Psoas muscle (tissue), 8 donors: ENCODE results near the gene DOCK1. TPM values are rescaled to one million over a fixed set of nuclear protein-coding genes. Genes with fewer than 3 reads are reported as not detected.
A peak's percentile ranks its signal among the peaks of the same experiment; 100 is the strongest.

ENCODE experiments used
- ATAC-seq, 4 donors: fragments of 200-7000 bp; cut with Tn5 transposase; one replicate each; pipeline ENCODE4 v1.9.1; 2020; ENCODE audit warnings: moderate library complexity in 3 of 4, mild to moderate bottlenecking in 2 of 4
- DNase-seq, 2 donors: peaks; one replicate each; pipeline ENCODE4 v3.0.0-alpha.2; 2020
- H3K27ac ChIP-seq: fragments of 200-600 bp; one replicate; pipeline ENCODE4 v1.8.0; 2022
- H3K27me3 ChIP-seq, 3 donors: fragments of 200-600 bp in 1 of 3; one replicate each; pipeline versions ENCODE4 v1.6.1 to v1.8.0; 2013 to 2022; ENCODE audit warnings: low read length in 2 of 3, mild to moderate bottlenecking in 2 of 3, moderate library complexity in 1 of 3; ENCODE audit not compliant: insufficient read depth in 3 of 3
- H3K36me3 ChIP-seq, 2 donors: fragments of 200-600 bp in 1 of 2; one replicate each; pipeline versions ENCODE4 v1.6.1 to v1.8.0; 2013 to 2022; ENCODE audit warnings: low read depth in 1 of 2, mild to moderate bottlenecking in 1 of 2, moderate library complexity in 1 of 2; ENCODE audit not compliant: insufficient read depth in 1 of 2
- H3K4me1 ChIP-seq: fragments of 200-600 bp; one replicate; pipeline ENCODE4 v1.8.0; 2022
- H3K4me3 ChIP-seq: fragments of 200-600 bp; one replicate; pipeline ENCODE4 v1.8.0; 2022; ENCODE audit warnings: mild to moderate bottlenecking
- H3K9me3 ChIP-seq: fragments of 200-600 bp; one replicate; pipeline ENCODE4 v1.8.0; 2022
- WGBS, 3 donors: extraction: QIAGEN DNeasy Blood & Tissue Kit; methylation state at CpG; one replicate each; pipeline versions ENCODE4 v1.1.6 to v1.1.7; 2013; 5-methylcytosine and 5-hydroxymethylcytosine counted together
- intact Hi-C, 2 donors: fragments of 100-400 bp; cut with DNase I; formaldehyde crosslinking; loops; one replicate each; pipeline versions ENCODE4 v1.11.0 to v1.14.2; 2022
- polyA plus RNA-seq, 3 donors: library from polyadenylated mRNA; stranded (reverse); fragments of 200-250 nt; gene quantifications; one replicate each; pipeline ENCODE4 v1.2.3, GENCODE V29; 2013
- total RNA-seq, 4 donors: library from RNA; stranded (reverse); fragmentation: NEBNext Ultra II Directional in 2 of 4; extraction: Animal tissue kit (Norgen Biotek cat#: 25700) in 2 of 4; gene quantifications; one replicate each; pipeline versions ENCODE4 v1.2.1 to v1.2.4, GENCODE V29; 2021 to 2023
- TF ChIP-seq, protein P1 (sequence below): fragments of 200-600 bp; IDR thresholded peaks from one replicate; pipeline ENCODE4 v1.8.0; 2022; ENCODE audit warnings: antibody characterized with exemption
- donor health status: healthy with polysubstance abuse.
- donor health status: DM: no; HTN: no; CAD: no; lungs with moderate emphysema.
- donor health status: Bipolar disorder and iron deficiency.
- donor health status: healthy.
- donor health status: DM: yes; HTN: yes; CAD: no.
- donor health status: DM: no; HTN: no; CAD: no.
- donor health status: DM: no; HTN: no; CAD: no.
- donor health status: DM: yes; HTN: yes; CAD: no.

The DOCK1 gene
- total and polyA plus RNA-seq, 7 donors: 2.1 to 11.3 (median 5.4) TPM

GRCh38 chr10:127094984-127095383, 189.8 kb downstream of the DOCK1 start:
- intact Hi-C loops: no loop called here
- TF ChIP-seq, protein P1, sequence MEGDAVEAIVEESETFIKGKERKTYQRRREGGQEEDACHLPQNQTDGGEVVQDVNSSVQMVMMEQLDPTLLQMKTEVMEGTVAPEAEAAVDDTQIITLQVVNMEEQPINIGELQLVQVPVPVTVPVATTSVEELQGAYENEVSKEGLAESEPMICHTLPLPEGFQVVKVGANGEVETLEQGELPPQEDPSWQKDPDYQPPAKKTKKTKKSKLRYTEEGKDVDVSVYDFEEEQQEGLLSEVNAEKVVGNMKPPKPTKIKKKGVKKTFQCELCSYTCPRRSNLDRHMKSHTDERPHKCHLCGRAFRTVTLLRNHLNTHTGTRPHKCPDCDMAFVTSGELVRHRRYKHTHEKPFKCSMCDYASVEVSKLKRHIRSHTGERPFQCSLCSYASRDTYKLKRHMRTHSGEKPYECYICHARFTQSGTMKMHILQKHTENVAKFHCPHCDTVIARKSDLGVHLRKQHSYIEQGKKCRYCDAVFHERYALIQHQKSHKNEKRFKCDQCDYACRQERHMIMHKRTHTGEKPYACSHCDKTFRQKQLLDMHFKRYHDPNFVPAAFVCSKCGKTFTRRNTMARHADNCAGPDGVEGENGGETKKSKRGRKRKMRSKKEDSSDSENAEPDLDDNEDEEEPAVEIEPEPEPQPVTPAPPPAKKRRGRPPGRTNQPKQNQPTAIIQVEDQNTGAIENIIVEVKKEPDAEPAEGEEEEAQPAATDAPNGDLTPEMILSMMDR: no peak
- no peaks in the 10 kb centered on the region for H3K36me3 ChIP-seq
- 60 to 90% (median 75%) methylated on average over 4 of the region's 4 CpGs for whole genome bisulfite sequencing, 3 donors
- no peak for ATAC-seq
- no peaks in the 10 kb centered on the region for H3K4me1 ChIP-seq
- no peaks in the 10 kb centered on the region for H3K27me3 ChIP-seq
- no peak for DNase-seq
- H3K4me3 ChIP-seq: no peak overlapping the region
- no peak overlapping the region for H3K27ac ChIP-seq
- no peaks in the 10 kb centered on the region for H3K9me3 ChIP-seq

GRCh38 chr10:127100983-127101615, 195.9 kb downstream of the DOCK1 start:
- no peak for ATAC-seq

GRCh38 chr10:127102176-127102575, 196.9 kb downstream of the DOCK1 start:
- Histone ChIP-seq H3K9me3 (no peaks in the 10 kb centered on the region), H3K27me3 (no peaks in the 10 kb centered on the region), H3K36me3 (no peaks in the 10 kb centered on the region), H3K4me1 (no peaks in the 10 kb centered on the region), H3K27ac (no peak overlapping the region), H3K4me3 (no peak overlapping the region)
- ATAC-seq (no peak), DNase-seq (no peak)
- WGBS, 3 donors: 90 to 93% (median 91%) methylated on average over 3 of the region's 3 CpGs
- intact Hi-C loops: no loop called here
- TF ChIP-seq, protein P1: no peak

More at GRCh38 chr10:127100983-127101615, 195.9 kb downstream of the DOCK1 start:
- DNase-seq: no peak
- H3K27ac ChIP-seq: no peak overlapping the region
- H3K27me3 ChIP-seq: no peaks in the 10 kb centered on the region
- intact Hi-C loops: no loop called here
- 89 to 95% (median 91%) methylated on average over 10 of the region's 10 CpGs for WGBS, 3 donors
- no peaks in the 10 kb centered on the region for H3K4me1 ChIP-seq
- no peaks in the 10 kb centered on the region for H3K9me3 ChIP-seq
- TF ChIP-seq, protein P1: no peak
- no peak overlapping the region for H3K4me3 ChIP-seq
- H3K36me3 ChIP-seq: no peaks in the 10 kb centered on the region

DNA sequence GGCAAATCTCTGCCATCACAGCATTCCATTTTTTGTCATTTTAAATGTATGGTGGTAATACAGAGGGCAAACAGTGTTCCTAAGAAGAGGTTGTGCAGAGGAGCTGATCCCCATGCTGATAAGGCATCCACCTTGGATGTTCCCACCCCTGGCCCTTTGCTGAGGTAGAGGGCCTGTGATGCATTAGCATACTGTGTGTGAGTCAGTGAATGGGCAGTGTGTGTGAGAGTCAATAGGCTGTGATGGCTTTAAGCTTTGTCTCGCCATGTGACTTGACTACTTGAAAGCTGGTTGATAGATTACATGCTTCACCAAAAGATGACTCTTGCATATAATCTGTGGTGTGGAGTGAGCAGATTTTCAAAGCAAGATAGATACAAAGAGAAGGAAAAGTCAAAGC, 209.9 kb downstream of the DOCK1 start:
- Histone ChIP-seq H3K27me3 (no peaks in the 10 kb centered on the region), H3K4me1 (no peaks in the 10 kb centered on the region), H3K4me3 (no peak overlapping the region), H3K27ac (no peak overlapping the region), H3K36me3 (peaks cover 0 to 11% of the 10 kb centered on the region in 2 donors), H3K9me3 (no peaks in the 10 kb centered on the region)
- no peak for DNase-seq
- TF ChIP-seq, protein P1: no peak
- no peak for ATAC-seq
- intact Hi-C loops: no loop called here
- WGBS, 3 donors: 94 to 100% (median 100%) methylated on average over 1 of the region's 1 CpG

DNA sequence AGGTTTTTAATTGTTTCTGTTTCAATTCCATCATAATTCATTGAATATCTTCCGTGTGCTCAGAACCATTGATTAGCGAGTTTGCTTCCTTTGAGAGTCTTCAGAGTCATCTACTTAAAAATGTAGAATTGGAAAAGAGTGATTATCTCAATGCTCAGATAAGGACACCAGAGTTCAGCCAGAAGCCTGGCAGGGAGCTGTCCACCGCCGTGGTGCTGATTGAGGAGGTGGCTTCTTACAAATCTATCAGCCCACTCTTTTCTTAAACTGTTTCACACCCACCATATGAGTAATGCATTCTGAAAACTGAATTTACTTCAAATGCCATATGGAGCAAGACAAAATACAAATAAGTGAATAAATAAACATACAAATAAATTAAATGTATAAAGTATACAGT, 211.9 kb downstream of the DOCK1 start:
- DNase-seq (peak in 1 of 2 donors; percentile 47), ATAC-seq (no peak)
- intact Hi-C loops: no loop called here
- TF ChIP-seq, protein P1: no peak
- Histone ChIP-seq H3K27ac (no peak overlapping the region), H3K4me3 (no peak overlapping the region), H3K9me3 (no peaks in the 10 kb centered on the region), H3K4me1 (no peaks in the 10 kb centered on the region), H3K27me3 (no peaks in the 10 kb centered on the region), H3K36me3 (no peaks in the 10 kb centered on the region)
- 39 to 53% (median 49%) methylated on average over 4 of the region's 4 CpGs for WGBS, 3 donors
